Parathyroid adenoma (tissue), 2 donors: ENCODE data around the gene ANKRD6.

ENCODE experiments used
- H2AFZ ChIP-seq: fragments of 300-600 bp; sonication (generic); one replicate; pipeline ENCODE4 v1.7.0; 2017; ENCODE audit warnings: antibody characterized with exemption, mild to moderate bottlenecking
- H3K27ac ChIP-seq: fragments of 300-600 bp; sonication (generic); one replicate; pipeline ENCODE4 v1.7.0; 2017
- H3K27me3 ChIP-seq: fragments of 300-600 bp; sonication (generic); one replicate; pipeline ENCODE4 v1.7.0; 2017; ENCODE audit warnings: low read length; ENCODE audit not compliant: control insufficient read depth, insufficient read depth
- H3K36me3 ChIP-seq: fragments of 300-600 bp; sonication (generic); one replicate; pipeline ENCODE4 v1.7.0; 2017; ENCODE audit warnings: low read length; ENCODE audit not compliant: control insufficient read depth, insufficient read depth
- H3K4me1 ChIP-seq: fragments of 300-600 bp; sonication (generic); one replicate; pipeline ENCODE4 v1.7.0; 2017; ENCODE audit warnings: control low read depth
- H3K4me2 ChIP-seq: fragments of 300-600 bp; sonication (generic); one replicate; pipeline ENCODE4 v1.7.0; 2017; ENCODE audit warnings: low read length
- H3K4me3 ChIP-seq: fragments of 300-600 bp; sonication (generic); one replicate; pipeline ENCODE4 v1.7.0; 2017; ENCODE audit warnings: low read depth, low read length
- H3K79me2 ChIP-seq: fragments of 300-600 bp; sonication (generic); one replicate; pipeline ENCODE4 v1.7.0; 2017; ENCODE audit warnings: control low read depth
- H3K9ac ChIP-seq: fragments of 300-600 bp; sonication (generic); one replicate; pipeline ENCODE4 v1.7.0; 2017; ENCODE audit warnings: mild to moderate bottlenecking
- H3K9me3 ChIP-seq: fragments of 300-600 bp; sonication (generic); one replicate; pipeline ENCODE4 v1.7.0; 2017; ENCODE audit warnings: low read length; ENCODE audit not compliant: control insufficient read depth
- TF ChIP-seq, protein P1 (sequence below): fragments of 300-600 bp; sonication (generic); IDR thresholded peaks from one replicate; pipeline ENCODE4 v1.7.0; 2017; ENCODE audit warnings: antibody characterized with exemption, mild to moderate bottlenecking
- donor health status: primary hyperparathyroidism.

The ANKRD6 gene

DNA sequence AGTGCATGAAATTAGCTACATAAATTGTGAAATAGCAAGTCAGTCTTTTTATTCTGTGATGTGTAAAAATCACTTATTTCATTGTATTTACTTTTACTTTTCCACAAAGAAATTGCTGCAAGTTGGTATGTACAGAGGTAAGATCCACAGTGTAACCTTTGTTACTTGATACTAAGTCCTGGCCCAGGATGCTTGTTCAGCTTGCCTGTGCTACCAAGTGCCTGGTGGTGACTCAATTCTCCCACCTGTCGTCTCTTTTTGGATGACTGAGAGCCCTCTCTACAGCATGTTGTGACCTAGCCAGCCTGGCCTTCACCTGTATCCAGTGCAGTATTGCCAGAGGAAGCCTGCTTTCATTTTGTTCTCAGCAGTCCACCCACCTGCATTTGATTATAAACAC, 54.9 kb downstream of the ANKRD6 start:
- Histone ChIP-seq H3K4me1 (no peaks in the 10 kb centered on the region), H3K27ac (no peak overlapping the region)
- TF ChIP-seq, protein P1, sequence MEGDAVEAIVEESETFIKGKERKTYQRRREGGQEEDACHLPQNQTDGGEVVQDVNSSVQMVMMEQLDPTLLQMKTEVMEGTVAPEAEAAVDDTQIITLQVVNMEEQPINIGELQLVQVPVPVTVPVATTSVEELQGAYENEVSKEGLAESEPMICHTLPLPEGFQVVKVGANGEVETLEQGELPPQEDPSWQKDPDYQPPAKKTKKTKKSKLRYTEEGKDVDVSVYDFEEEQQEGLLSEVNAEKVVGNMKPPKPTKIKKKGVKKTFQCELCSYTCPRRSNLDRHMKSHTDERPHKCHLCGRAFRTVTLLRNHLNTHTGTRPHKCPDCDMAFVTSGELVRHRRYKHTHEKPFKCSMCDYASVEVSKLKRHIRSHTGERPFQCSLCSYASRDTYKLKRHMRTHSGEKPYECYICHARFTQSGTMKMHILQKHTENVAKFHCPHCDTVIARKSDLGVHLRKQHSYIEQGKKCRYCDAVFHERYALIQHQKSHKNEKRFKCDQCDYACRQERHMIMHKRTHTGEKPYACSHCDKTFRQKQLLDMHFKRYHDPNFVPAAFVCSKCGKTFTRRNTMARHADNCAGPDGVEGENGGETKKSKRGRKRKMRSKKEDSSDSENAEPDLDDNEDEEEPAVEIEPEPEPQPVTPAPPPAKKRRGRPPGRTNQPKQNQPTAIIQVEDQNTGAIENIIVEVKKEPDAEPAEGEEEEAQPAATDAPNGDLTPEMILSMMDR, result no peak

DNA sequence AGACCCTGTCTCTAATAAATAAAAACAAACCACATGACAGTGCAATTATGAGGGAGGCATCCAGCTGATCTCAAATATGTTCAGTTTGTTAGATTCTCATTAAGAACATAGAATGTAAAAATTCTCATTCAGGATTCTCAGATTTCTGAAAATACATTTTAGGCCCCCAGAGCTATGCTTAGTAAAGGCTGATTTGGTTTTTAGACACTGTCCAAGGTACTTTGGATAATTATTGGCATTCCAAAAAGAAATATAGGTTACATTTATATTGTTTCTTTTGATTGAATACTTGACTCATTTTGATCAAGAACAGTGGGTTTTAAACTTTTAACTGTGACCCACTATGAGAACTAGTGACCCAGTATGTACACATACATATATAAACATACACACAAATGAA, 55.5 kb downstream of the ANKRD6 start:
- TF ChIP-seq, protein P1, result no peak

More for the DNA sequence above, 54.9 kb downstream of the ANKRD6 start:
- Histone ChIP-seq H2AFZ (no peak overlapping the region), H3K9me3 (no peaks in the 10 kb centered on the region), H3K4me2 (no peak overlapping the region), H3K79me2 (peaks cover 2% of the 10 kb centered on the region), H3K4me3 (no peak overlapping the region), H3K36me3 (no peaks in the 10 kb centered on the region), H3K27me3 (no peaks in the 10 kb centered on the region), H3K9ac (no peak overlapping the region)

DNA sequence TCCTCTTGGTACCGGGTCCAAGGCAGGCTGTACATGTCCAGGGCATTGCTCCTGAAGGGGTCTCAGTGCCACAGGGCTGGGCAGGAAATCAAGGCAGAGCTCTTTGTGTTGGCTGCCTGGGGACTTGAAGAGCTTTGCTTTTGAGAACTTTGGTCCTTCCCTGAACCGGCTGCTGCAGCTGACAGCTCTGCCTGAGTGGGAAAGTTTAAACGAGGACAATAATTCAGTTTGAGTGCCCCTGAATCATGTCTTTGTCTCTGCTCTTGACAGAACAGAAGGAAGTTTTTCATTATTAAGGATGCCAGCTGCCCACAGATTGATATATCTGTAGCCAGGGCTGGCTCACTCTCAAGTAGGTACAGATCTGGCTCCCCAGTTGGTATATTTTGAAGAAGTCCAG, 56.1 kb downstream of the ANKRD6 start:
- Histone ChIP-seq H3K79me2 (peaks cover 2% of the 10 kb centered on the region), H3K9me3 (no peaks in the 10 kb centered on the region), H3K36me3 (no peaks in the 10 kb centered on the region), H3K27ac (no peak overlapping the region), H3K4me3 (no peak overlapping the region), H3K4me1 (no peaks in the 10 kb centered on the region), H2AFZ (no peak overlapping the region), H3K9ac (no peak overlapping the region), H3K4me2 (no peak overlapping the region), H3K27me3 (no peaks in the 10 kb centered on the region)
- TF ChIP-seq, protein P1, result no peak

More for the DNA sequence above, 55.5 kb downstream of the ANKRD6 start:
- Histone ChIP-seq H3K4me1 (no peaks in the 10 kb centered on the region), H3K79me2 (peaks cover 2% of the 10 kb centered on the region), H2AFZ (no peak overlapping the region), H3K27me3 (no peaks in the 10 kb centered on the region), H3K4me2 (no peak overlapping the region), H3K9ac (no peak overlapping the region), H3K4me3 (no peak overlapping the region), H3K9me3 (no peaks in the 10 kb centered on the region), H3K27ac (no peak overlapping the region), H3K36me3 (no peaks in the 10 kb centered on the region)

DNA sequence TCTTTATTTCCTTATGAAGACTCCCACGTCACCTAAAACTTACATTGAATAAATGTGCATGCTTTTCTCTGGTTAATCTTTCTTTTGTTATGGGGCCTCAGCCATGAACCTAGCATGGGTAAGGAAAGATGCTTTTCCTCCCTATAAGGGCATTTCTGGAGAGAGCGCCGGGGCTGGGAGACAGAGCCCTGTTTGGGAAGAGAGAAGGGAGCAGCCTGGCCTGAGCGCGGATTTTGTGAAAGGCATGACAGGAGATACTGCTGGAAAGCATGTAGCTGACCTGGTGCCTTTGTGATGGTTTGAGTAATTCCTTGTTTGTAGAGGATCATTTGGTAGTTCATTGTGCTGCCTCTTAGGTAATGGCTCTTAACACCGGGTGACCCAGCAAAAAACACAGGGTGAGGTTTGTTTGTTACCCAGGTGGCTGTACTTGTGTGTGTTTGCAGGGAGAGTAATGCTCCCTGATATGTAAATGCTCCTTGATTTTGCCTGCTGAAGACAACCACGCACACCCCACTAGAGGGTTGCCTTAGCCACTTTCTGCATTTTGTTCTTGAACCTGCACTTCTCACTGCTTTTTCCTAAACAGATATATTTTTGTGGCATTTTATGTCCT, 59.2 kb downstream of the ANKRD6 start:
- H2AFZ ChIP-seq, result no peak overlapping the region
- no peaks in the 10 kb centered on the region for H3K9me3 ChIP-seq
- no peaks in the 10 kb centered on the region for H3K36me3 ChIP-seq
- TF ChIP-seq, protein P1, result no peak
- no peaks in the 10 kb centered on the region for H3K4me1 ChIP-seq
- H3K4me2 ChIP-seq, result no peak overlapping the region
- no peaks in the 10 kb centered on the region for H3K27me3 ChIP-seq
- no peaks in the 10 kb centered on the region for H3K79me2 ChIP-seq
- no peak overlapping the region for H3K4me3 ChIP-seq
- no peak overlapping the region for H3K27ac ChIP-seq
- no peak overlapping the region for H3K9ac ChIP-seq

DNA sequence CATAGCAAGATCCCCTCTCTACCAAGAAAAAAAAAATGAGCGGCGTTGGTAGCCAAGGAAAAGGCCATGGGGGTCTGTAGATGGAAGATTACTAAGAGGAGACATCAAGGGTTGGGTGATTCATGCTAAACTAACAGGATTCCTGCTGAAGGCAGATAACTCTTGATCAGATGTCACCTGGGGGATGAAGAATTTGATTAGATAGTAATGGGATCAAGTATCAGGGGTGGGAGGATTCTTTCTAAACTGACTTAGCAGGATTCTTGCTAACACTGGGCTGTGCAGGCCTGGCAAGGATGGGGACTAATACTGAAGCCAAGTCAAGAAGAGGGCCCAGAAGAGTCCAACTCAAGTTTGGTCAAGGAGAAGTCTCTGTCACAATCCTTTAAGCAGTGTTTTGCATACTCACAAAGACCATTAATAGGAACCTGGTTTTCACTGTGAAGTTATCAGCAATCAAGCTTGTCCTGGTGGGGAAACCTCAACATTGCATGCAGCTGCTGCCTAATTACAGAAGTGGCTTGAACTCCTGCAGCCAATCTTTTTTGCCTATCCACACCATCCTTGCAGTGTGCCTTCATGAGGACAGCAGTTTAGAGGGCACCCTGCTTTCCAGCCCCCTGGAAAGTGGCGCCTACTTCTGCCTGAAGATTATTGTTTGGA, 61.3 kb downstream of the ANKRD6 start:
- TF ChIP-seq, protein P1, result no peak
- no peak overlapping the region for H3K9ac ChIP-seq
- H2AFZ ChIP-seq, result no peak overlapping the region
- no peak overlapping the region for H3K27ac ChIP-seq
- H3K4me1 ChIP-seq, result no peaks in the 10 kb centered on the region
- no peak overlapping the region for H3K4me2 ChIP-seq
- no peaks in the 10 kb centered on the region for H3K27me3 ChIP-seq
- no peaks in the 10 kb centered on the region for H3K36me3 ChIP-seq
- no peaks in the 10 kb centered on the region for H3K9me3 ChIP-seq
- no peak overlapping the region for H3K4me3 ChIP-seq
- no peaks in the 10 kb centered on the region for H3K79me2 ChIP-seq
